HG02763 (cell line): ENCODE data around the gene MCMBP.
A peak's percentile ranks its signal among the peaks of the same experiment; 100 is the strongest.
"Not testable (repeated sequence)": the region's sequence is repeated elsewhere in the genome, so short reads cannot be mapped to it uniquely, and the experiment has no call there.

Experiments used
- ATAC-seq: cut with Tn5 transposase; IDR thresholded peaks from one replicate; pipeline ENCODE4 v1.9.1; 2021; ENCODE audit warnings: mild to moderate bottlenecking, moderate library complexity; ENCODE audit not compliant: unreplicated experiment

The MCMBP gene

GRCh38 chr10:119883901-119884611, 11.4 kb upstream of the MCMBP start:
- ATAC-seq, result not testable (repeated sequence)

GRCh38 chr10:119878524-119878923, 5.9 kb upstream of the MCMBP start:
- no peak for ATAC-seq

- ATAC-seq, result peak; percentile 90
Observed at GRCh38 chr10:119872860-119873681, 428 bp upstream of the MCMBP start.

DNA sequence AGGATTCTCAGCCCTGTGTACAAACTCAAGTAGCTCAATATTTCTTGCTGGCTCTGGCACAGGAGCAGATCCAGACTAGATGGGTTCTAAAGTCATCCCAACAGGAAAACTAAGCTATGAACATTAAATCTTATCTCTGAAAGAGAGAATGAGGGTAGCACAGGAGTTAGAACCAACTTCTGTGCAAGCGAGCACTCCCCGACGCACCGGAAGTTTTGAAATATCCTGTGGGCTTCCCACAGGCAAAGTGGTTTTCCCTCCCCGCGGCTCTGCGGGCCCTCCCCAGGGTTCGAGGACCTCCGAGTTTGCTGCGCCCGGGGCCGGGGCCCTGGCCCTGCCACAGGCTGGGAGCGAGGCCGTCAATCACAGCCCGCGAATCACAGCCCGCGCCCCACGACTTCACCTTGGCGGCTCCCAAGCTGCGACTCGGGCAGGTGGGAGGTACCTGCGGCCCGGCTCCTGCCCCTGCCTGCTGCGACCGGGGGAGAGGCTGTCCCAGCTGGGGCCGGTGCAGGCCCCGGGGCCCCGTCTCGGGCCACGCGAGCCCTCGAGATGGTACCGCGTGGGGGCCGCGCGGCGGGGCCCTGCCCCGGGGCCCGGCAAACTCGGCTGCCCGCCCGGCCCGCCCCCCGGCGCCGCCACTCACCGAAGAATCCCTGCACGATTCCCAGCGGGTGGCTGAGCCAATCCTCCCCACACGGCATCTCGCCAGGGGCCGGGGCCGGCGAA, 598 bp downstream of the MCMBP start:
- ATAC-seq, result peak; percentile 29

DNA sequence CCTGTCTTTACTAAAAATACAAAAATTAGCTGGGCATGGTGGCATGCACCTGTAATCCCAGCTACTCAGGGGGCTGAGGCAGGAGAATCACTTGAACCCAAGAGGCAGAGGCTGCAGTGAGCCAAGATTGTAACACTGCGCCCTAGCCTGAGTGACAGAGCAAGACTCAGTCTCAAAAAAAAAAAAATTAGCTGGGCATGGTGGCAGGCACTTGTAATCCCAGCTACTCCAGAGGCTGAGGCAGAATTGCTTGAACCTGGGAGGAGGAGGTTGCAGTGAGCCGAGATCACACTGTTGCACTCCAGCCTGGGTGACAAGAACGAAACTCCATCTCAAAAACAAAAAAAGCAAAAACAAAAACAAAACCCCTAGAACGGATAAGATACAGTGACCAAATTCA, 3.2 kb downstream of the MCMBP start:
- not testable (repeated sequence) for ATAC-seq

DNA sequence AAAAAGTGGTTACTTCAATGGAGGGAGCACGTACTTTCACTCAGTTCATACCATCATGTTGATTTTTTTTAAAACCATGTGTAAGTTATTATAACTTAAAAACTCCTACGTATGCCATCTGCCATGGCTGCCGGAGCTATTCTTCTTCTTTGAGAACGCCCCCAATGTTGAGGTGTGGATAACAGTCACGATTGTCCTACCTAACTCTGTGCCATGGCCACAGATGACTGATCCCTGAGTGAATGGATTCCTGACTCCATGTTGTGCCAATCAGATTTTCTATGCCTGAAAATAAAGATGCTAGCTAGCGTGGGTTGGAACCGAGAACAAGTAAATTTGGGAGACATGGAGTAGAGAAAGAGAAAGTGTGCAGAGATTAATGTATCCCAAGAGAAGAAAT, 5.3 kb downstream of the MCMBP start:
- no peak for ATAC-seq

- ATAC-seq, result no peak
Observed at GRCh38 chr10:119865699-119866240, 6.9 kb downstream of the MCMBP start.

DNA sequence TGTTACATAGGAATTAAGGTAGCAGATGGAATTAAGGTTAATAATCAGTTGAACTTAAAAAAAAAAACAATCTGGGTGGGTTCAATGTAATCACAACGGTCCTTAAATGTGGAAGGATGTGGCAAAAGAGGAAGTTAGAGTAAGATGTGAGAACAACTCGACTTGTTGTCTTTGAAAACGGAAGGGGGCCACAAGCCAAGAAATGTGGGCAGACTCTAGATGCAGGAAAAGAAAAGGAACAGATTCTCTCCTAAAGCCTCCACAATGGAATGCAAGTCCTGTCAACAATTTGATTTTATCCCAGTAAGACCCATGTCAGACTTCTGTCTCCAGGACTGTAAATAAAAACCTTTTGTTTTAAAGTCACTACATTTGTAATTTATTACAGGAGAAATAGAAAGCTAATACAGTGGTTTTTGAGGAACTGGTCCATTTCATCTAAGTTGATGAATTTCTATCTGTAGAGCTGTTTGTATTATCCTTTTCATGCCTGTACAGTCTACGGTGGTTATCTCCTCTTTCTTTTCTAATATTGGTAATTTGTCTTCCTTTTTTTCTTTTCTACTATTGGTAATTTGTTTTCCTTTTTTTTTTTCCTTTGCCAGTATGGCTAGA, 8.6 kb downstream of the MCMBP start:
- no peak for ATAC-seq

- ATAC-seq, result no peak
Observed at GRCh38 chr10:119862524-119862923, 10.1 kb downstream of the MCMBP start.

- ATAC-seq, result no peak
Observed at GRCh38 chr10:119860866-119861607, 11.6 kb downstream of the MCMBP start.

DNA sequence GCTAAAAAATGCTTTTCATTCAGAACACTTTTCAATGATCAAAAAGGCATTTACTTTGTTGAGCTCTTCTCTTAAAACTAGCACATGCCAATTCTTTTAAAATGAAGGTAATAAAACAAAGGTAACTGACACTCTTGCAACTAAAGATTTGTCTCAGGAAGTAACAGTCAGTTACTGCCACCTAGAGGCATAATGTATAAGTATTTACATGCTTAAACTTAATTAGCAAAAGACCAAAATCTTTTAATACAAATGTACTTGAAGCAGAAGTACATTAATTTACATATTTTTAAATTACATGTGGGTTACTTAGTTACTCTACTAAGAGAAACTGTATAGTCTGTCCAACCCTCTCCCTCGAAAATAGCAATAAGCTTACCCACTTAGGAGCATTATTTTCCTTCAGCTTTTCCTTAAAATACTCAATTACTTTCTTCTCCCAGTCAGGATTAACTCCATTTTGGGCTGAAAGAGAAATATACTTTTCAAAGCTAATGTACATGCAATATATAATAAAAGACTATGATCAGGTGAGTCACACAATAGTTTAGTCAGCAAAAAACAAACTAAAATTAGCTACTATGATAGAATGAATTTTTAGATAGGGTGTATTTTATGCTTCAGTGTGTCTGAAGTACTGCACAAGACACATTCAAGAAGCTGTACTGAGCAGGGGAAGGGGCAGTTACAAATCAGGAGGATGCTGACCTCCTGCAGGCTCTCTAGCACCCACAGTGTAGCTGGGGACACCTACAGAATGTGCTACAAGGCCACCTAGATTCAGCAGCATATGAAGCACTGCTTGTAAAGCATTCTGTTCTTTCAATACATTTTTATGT, 13.0 kb downstream of the MCMBP start:
- no peak for ATAC-seq

- no peak for ATAC-seq
Observed at GRCh38 chr10:119858063-119858462, 14.6 kb downstream of the MCMBP start.

- ATAC-seq, result no peak
Observed at GRCh38 chr10:119853574-119853973, 19.1 kb downstream of the MCMBP start.

DNA sequence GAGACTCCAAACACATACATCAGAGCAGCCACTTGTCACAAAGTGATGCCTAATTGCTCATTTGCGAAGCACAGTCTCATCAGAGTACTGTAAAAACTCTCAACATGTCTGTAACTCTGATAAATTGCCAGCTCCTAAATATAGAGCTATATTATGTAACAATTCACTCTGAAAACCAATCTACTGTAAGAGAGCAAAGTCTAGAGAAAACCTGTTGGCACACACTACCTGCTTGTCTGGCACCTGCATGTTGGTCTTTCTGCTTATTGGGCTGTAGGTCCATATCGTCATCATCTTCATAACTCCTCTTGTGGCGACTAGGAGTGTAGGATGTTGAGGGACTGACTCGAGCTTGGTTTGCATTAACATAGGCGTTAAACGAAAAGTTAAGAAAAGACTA, 19.8 kb downstream of the MCMBP start:
- no peak for ATAC-seq

DNA sequence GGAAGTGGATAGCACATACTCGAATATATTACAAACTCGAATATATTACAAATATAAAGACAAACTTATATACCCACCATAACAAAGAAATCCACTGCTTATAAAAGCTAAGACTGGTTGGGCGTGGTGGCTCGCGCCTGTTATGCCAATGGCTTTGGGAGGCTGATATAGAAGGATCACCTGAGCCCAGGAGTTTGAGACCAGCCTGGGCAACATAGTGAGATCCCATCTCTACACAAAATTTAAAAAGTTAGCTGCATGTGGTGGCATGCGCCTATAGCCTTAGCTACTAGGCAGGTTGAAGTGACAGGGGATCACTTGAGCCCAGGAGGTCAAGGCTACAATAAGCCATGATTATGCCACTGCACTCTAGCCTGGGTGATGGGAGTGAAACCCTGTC, 20.4 kb downstream of the MCMBP start:
- no peak for ATAC-seq

- ATAC-seq, result no peak
Observed at GRCh38 chr10:119849944-119850343, 22.7 kb downstream of the MCMBP start.

DNA sequence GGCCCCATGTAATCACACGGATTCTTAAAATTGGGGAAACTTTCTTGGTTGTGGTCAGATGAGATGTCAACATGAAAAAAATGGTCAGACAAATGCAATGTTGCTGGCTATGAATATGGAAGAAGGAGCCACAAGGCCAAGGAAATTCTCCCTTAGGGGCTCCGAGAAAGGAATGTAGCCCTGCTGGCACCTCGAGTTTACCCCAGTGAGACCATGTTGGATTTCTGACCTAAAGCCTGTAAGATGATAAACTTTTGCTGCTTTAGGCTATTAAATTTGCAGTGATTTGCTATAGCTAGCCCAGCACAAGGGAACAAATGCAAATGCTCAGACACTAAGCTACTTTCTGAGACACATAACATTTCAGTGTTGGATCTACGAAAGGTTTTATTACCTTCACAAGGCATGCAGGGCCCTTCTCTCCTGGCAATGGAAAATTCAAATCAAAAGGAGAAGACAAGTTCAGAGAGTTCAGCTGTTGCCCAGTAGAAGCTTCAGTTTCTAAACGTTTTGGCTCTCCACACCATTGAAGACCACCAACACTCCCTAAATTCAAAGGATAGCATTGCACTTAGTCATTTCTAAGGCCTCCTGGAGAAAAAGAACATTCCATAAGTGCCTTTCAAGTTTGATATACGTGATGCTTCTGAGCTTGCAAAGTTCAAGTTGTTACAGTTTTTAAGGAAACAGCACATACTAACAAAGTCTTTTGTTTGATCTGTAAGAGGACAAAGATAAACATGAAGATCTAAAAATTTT, 23.4 kb downstream of the MCMBP start:
- ATAC-seq, result no peak

DNA sequence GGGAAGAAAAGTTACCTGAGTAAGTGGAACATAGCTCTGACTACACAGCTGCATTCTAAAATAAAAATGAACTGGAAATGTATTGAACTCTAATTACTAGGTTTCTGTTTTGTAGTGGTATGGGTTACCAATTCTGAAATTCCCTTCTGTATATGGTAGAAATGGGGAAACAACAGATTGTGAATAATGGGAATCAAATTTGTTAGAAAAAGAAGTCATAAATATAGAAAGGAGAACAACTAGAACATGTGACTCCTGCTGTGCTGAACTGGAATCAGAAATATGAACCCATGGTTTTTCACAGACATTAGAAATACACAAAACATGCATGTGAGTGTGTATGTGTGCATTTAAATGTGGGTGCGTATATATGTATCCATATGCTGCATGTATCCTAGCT, 27.0 kb downstream of the MCMBP start:
- ATAC-seq, result no peak

DNA sequence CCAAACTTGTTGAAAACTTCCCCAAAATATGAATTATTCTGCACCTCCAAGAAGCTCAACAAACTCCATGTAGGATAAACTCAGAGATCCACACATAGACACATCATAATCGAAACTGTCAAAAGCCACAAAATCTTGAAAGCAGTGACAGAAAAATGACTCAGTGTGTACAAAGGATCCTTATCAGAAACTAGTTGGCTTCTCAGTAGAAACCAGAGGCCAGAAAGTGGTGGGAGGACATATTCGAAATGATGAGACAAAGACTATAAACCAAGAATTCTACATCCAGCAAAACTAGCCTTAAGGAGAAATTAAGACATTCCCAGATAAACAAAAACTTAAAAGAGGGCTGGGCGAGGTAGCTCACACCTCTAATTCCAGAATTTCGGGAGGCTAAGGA, 38.5 kb downstream of the MCMBP start:
- no peak for ATAC-seq
